Left renal pelvis (tissue), 4 donors: ENCODE data around the gene GPRC5B. TPM values are rescaled to one million over a fixed set of nuclear protein-coding genes. Genes with fewer than 3 reads are reported as not detected.
A peak's percentile ranks its signal among the peaks of the same experiment; 100 is the strongest.

ENCODE experiments used
- DNase-seq, 4 donors: peaks; one replicate each; pipeline ENCODE4 v3.0.0-alpha.2; 2013; ENCODE audit warnings: low read depth in 4 of 4, low spot score in 3 of 4
- polyA plus RNA-seq, 4 donors: library from polyadenylated mRNA; unstranded; fragments of 120-200 nt; gene quantifications; one replicate each; pipeline ENCODE4 v1.2.1, GENCODE V29; 2013; ENCODE audit not compliant: insufficient read length in 4 of 4

The GPRC5B gene
- polyA plus RNA-seq, 4 donors = 45.3 to 134 (median 113) TPM

- peak in 1 of 4 donors; percentile 21 for DNase-seq
Observed at GRCh38 chr16:19898924-19899604, 14.4 kb upstream of the GPRC5B start.

GRCh38 chr16:19898166-19898565 is 13.5 kb upstream of the GPRC5B start:
- DNase-seq = no peak

GRCh38 chr16:19896951-19897350 is 12.3 kb upstream of the GPRC5B start:
- no peak for DNase-seq

GRCh38 chr16:19894586-19894985 is 9.9 kb upstream of the GPRC5B start:
- DNase-seq = no peak

- no peak for DNase-seq
Observed at GRCh38 chr16:19892902-19893301, 8.3 kb upstream of the GPRC5B start.

- DNase-seq = no peak
Observed at GRCh38 chr16:19890901-19891300, 6.3 kb upstream of the GPRC5B start.

GRCh38 chr16:19888834-19889233 is 4.2 kb upstream of the GPRC5B start:
- no peak for DNase-seq

GRCh38 chr16:19886073-19886941 is 1.7 kb upstream of the GPRC5B start:
- peak in 1 of 4 donors; percentile 60 for DNase-seq

- no peak for DNase-seq
Observed at GRCh38 chr16:19885451-19886072, 914 bp upstream of the GPRC5B start.

GRCh38 chr16:19883966-19884485 is 622 bp downstream of the GPRC5B start:
- DNase-seq = no peak

- peak in 1 of 4 donors; percentile 42 for DNase-seq
Observed at GRCh38 chr16:19883296-19883965, 1.2 kb downstream of the GPRC5B start.

GRCh38 chr16:19882646-19883045 is 2.0 kb downstream of the GPRC5B start:
- no peak for DNase-seq

- no peak for DNase-seq
Observed at GRCh38 chr16:19882186-19882585, 2.5 kb downstream of the GPRC5B start.

GRCh38 chr16:19881783-19882182 is 2.9 kb downstream of the GPRC5B start:
- DNase-seq = no peak

GRCh38 chr16:19881028-19881427 is 3.6 kb downstream of the GPRC5B start:
- no peak for DNase-seq

- no peak for DNase-seq
Observed at GRCh38 chr16:19879241-19879792, 5.3 kb downstream of the GPRC5B start.

GRCh38 chr16:19878757-19879156 is 5.9 kb downstream of the GPRC5B start:
- DNase-seq = no peak

- no peak for DNase-seq
Observed at GRCh38 chr16:19876501-19877059, 8.1 kb downstream of the GPRC5B start.

GRCh38 chr16:19875900-19876299 is 8.7 kb downstream of the GPRC5B start:
- DNase-seq = no peak
